PC-3 (cell line): ENCODE results near the gene DHX57. TPM values are rescaled to one million over a fixed set of nuclear protein-coding genes. Genes with fewer than 3 reads are reported as not detected.

ENCODE experiments used
- ATAC-seq: fragments of 200-7000 bp; cut with Tn5 transposase; 2 replicates; pipeline ENCODE4 v1.9.1; 2020; ENCODE audit warnings: mild to moderate bottlenecking, moderate library complexity
- BruUV-seq: library from RNA; stranded (reverse); fragments of 400-500 nt; replicated peaks from 2 replicates; lab custom pipeline; 2021; lab: Mats Ljungman, UMichigan
- CTCF ChIA-PET: fragments of 300-600 bp; sonication (Branson Sonifier 250); formaldehyde crosslinking; loops from one replicate; lab custom pipeline; 2022; ENCODE audit warnings: antibody characterized with exemption; lab: Charles Lee
- POLR2A ChIA-PET: fragments of 300-600 bp; sonication (Branson Sonifier 250); formaldehyde crosslinking; loops from one replicate; lab custom pipeline; 2022; ENCODE audit warnings: antibody characterized with exemption; ENCODE audit not compliant: unreplicated experiment; lab: Charles Lee
- DNase-seq: peaks from one replicate; pipeline ENCODE4 v3.0.0-alpha.2; 2015
- H2AFZ ChIP-seq: fragments of 300-600 bp; sonication (generic); 2 replicates; pipeline ENCODE4 v1.6.0; 2016; ENCODE audit warnings: antibody characterized with exemption, low read length
- H3F3A ChIP-seq: fragments of 300-600 bp; sonication (generic); one replicate; pipeline ENCODE4 v1.6.0; 2017; ENCODE audit warnings: antibody characterized with exemption, low read length, control low read depth, mild to moderate bottlenecking; ENCODE audit not compliant: unreplicated experiment
- H3K27ac ChIP-seq: fragments of 300-600 bp; sonication (generic); 2 replicates; pipeline ENCODE4 v1.5.1; 2016; ENCODE audit warnings: mild to moderate bottlenecking, low read length
- H3K27me3 ChIP-seq: fragments of 300-600 bp; sonication (generic); 2 replicates; pipeline ENCODE4 v1.6.1; 2016; ENCODE audit warnings: low read length, mixed read lengths
- H3K36me3 ChIP-seq: fragments of 300-600 bp; sonication (generic); 2 replicates; pipeline ENCODE4 v1.6.1; 2016; ENCODE audit warnings: low read depth, mixed run types, low read length, mixed read lengths
- H3K4me1 ChIP-seq: fragments of 300-600 bp; sonication (generic); 2 replicates; pipeline ENCODE4 v1.5.1; 2016; ENCODE audit warnings: low read length; ENCODE audit not compliant: insufficient read depth
- H3K4me2 ChIP-seq: fragments of 300-600 bp; sonication (generic); 2 replicates; pipeline ENCODE4 v1.6.0; 2016; ENCODE audit warnings: low read length
- H3K4me3 ChIP-seq: fragments of 300-600 bp; sonication (generic); 2 replicates; pipeline ENCODE4 v1.5.1; 2016; ENCODE audit warnings: mild to moderate bottlenecking, low read length, mixed read lengths
- H3K79me2 ChIP-seq: fragments of 300-600 bp; sonication (generic); 2 replicates; pipeline ENCODE4 v1.6.1; 2017; ENCODE audit warnings: low read length, mixed read lengths
- H3K9ac ChIP-seq: fragments of 300-600 bp; sonication (generic); 2 replicates; pipeline ENCODE4 v1.6.0; 2016; ENCODE audit warnings: mild to moderate bottlenecking, low read length
- H3K9me2 ChIP-seq: fragments of 300-600 bp; sonication (generic); replicated peaks from 2 replicates; pipeline ENCODE4 v1.6.1; 2016; ENCODE audit warnings: mixed run types, low read length, mixed read lengths
- H3K9me3 ChIP-seq: fragments of 300-600 bp; sonication (generic); 2 replicates; pipeline ENCODE4 v1.6.1; 2016; ENCODE audit warnings: low read length, mixed read lengths
- H4K20me1 ChIP-seq: fragments of 300-600 bp; sonication (generic); 2 replicates; pipeline ENCODE4 v1.6.1; 2016; ENCODE audit warnings: low read length, mixed read lengths
- CTCF ChIP-seq: fragments of 300-600 bp; sonication (generic); conservative IDR thresholded peaks from 2 replicates; pipeline ENCODE4 v1.5.1; 2017; ENCODE audit warnings: antibody characterized with exemption, low read depth, mild to moderate bottlenecking, low read length
- EZH2 ChIP-seq: fragments of 300-600 bp; sonication (generic); IDR thresholded peaks from one replicate; pipeline ENCODE4 v1.6.1; 2017; ENCODE audit warnings: antibody characterized with exemption, mild to moderate bottlenecking, low read length; ENCODE audit not compliant: unreplicated experiment
- EZH2phosphoT487 ChIP-seq: fragments of 300-600 bp; sonication (generic); IDR thresholded peaks from 2 replicates; pipeline ENCODE4 v1.6.1; 2018; ENCODE audit warnings: mild to moderate bottlenecking, antibody characterized with exemption, low read length, borderline replicate concordance
- intact Hi-C: fragments of 100-400 bp; cut with micrococcal nuclease; formaldehyde crosslinking; loops from 2 replicates; pipeline ENCODE4 v1.9.0; 2023
- total RNA-seq: library from RNA; depleted of rRNA; stranded (reverse); fragments of >200 nt; gene quantifications from 2 replicates; pipeline ENCODE4 v1.2.3, GENCODE V29; 2014

The DHX57 gene
- total RNA-seq, 1 experiment from 2014 or later: 17.5 TPM

GRCh38 chr2:38835015-38835601, 40.6 kb downstream of the DHX57 start:
- H3F3A ChIP-seq: no peaks in the 10 kb centered on the region
- no peaks in the 10 kb centered on the region for H3K9me3 ChIP-seq
- H3K9ac ChIP-seq: no peak overlapping the region
- BruUV-seq: no TSS peak
- intact Hi-C loops: loop anchor here (5.0 kb wide), 1 partner anchor 93 kb away; no protein-coding TSS in a partner anchor
- ChIA-PET POLR2A (interaction anchor here (0.6 kb wide), 1 partner anchor 84 kb away, joined by 9 read pairs; the partner anchor contains the start of gene SRSF7), CTCF (interaction anchor here (0.5 kb wide), 1 partner anchor 273 kb away, joined by 4 read pairs; no protein-coding TSS in a partner anchor)
- TF ChIP-seq CTCF: peak; percentile 74
- no peak for TF ChIP-seq EZH2phosphoT487
- ATAC-seq: no peak
- no peak overlapping the region for H2AFZ ChIP-seq
- H3K4me2 ChIP-seq: no peak overlapping the region
- H4K20me1 ChIP-seq: no peaks in the 10 kb centered on the region
- H3K79me2 ChIP-seq: no peaks in the 10 kb centered on the region
- no peak overlapping the region for H3K27ac ChIP-seq
- H3K4me3 ChIP-seq: no peak overlapping the region
- no peaks in the 10 kb centered on the region for H3K4me1 ChIP-seq
- H3K36me3 ChIP-seq: 0 out of 2 replicates have a peak, but pooled peaks cover 6% of the 10 kb centered on the region
- H3K9me2 ChIP-seq: no peaks in the 10 kb centered on the region
- no peaks in the 10 kb centered on the region for H3K27me3 ChIP-seq
- peak; percentile 71 for DNase-seq

- no peak overlapping the region for H2AFZ ChIP-seq
- no peaks in the 10 kb centered on the region for H3K9me2 ChIP-seq
- H3K27ac ChIP-seq: no peak overlapping the region
- peaks cover 8% of the 10 kb centered on the region; the same call in 1 of the 2 replicates for H3K4me1 ChIP-seq
- ChIA-PET CTCF (interaction anchor here (0.5 kb wide), 1 partner anchor 12 kb away, joined by 5 read pairs; no protein-coding TSS in a partner anchor), POLR2A (no interaction called here)
- H3K4me2 ChIP-seq: no peak overlapping the region
- ATAC-seq (no peak), DNase-seq (no peak)
- H3K9me3 ChIP-seq: no peaks in the 10 kb centered on the region
- no TSS peak for BruUV-seq
- no peaks in the 10 kb centered on the region for H3F3A ChIP-seq
- intact Hi-C loops: no loop called here
- H3K27me3 ChIP-seq: no peaks in the 10 kb centered on the region
- no peak overlapping the region for H3K4me3 ChIP-seq
- H4K20me1 ChIP-seq: no peaks in the 10 kb centered on the region
- H3K36me3 ChIP-seq: peaks cover 13% of the 10 kb centered on the region; the same call in 1 of the 2 replicates
- no peak for TF ChIP-seq EZH2
- TF ChIP-seq EZH2phosphoT487: no peak
- H3K9ac ChIP-seq: no peak overlapping the region
- H3K79me2 ChIP-seq: no peaks in the 10 kb centered on the region
Measured at GRCh38 chr2:38830526-38831159, 45.1 kb downstream of the DHX57 start.

- POLR2A ChIA-PET: no interaction called here
- no peak for ATAC-seq
- intact Hi-C loops: no loop called here
- Histone ChIP-seq H2AFZ (no peak overlapping the region), H3K4me2 (no peak overlapping the region), H3K4me3 (no peak overlapping the region), H3K27ac (no peak overlapping the region), H3K79me2 (no peaks in the 10 kb centered on the region), H3K27me3 (no peaks in the 10 kb centered on the region), H3F3A (no peaks in the 10 kb centered on the region), H3K36me3 (peaks cover 15% of the 10 kb centered on the region; the same call in 1 of the 2 replicates), H3K9me2 (no peaks in the 10 kb centered on the region), H3K9ac (no peak overlapping the region), H4K20me1 (no peaks in the 10 kb centered on the region), H3K9me3 (no peaks in the 10 kb centered on the region), H3K4me1 (peaks cover 8% of the 10 kb centered on the region; the same call in 1 of the 2 replicates)
- no peak for DNase-seq
- no TSS peak for BruUV-seq
- TF ChIP-seq EZH2phosphoT487 (no peak), EZH2 (no peak), CTCF (no peak)
- CTCF ChIA-PET: interaction anchor here (0.5 kb wide), 1 partner anchor 11 kb away, joined by 5 read pairs; no protein-coding TSS in a partner anchor
Measured at GRCh38 chr2:38829971-38830370, 45.8 kb downstream of the DHX57 start.
